ENCODE results near the gene PTPRT.

GRCh38 chr20:42159808-42160207 lies 1029.9 kb downstream of the PTPRT start:
- no peak for TF ChIP-seq CTCF (IDR thresholded peaks at IDR 0.05)
- no peak for TF ChIP-seq POLR2A (IDR thresholded peaks at IDR 0.05)
- TF ChIP-seq POLR2AphosphoS5 (IDR thresholded peaks at IDR 0.05): no peak

Data from suprapubic skin (tissue), 4 donors.